ENCODE measurements around the gene PFKFB3. TPM values are rescaled to one million over a fixed set of nuclear protein-coding genes. Genes with fewer than 3 reads are reported as not detected.

Gene PFKFB3
- total RNA-seq, 1 donor from 2014 or later = 28.8 TPM

- Histone ChIP-seq H3K9ac (no peak overlapping the region), H4K20me1 (ENCODE audit: low read depth) (peaks cover 76% of the 10 kb centered on the region), H3K79me2 (ENCODE audit: low read depth) (no peaks in the 10 kb centered on the region), H3K27ac (no peak overlapping the region), H3K4me1 (no peaks in the 10 kb centered on the region), H3K4me2 (no peak overlapping the region), H3K4me3 (no peak overlapping the region), H3K9me3 (ENCODE audit: low read depth) (no peaks in the 10 kb centered on the region), H3F3A (ENCODE audit: low read depth) (no peaks in the 10 kb centered on the region), H3K36me3 (peaks cover 7% of the 10 kb centered on the region), H2AFZ (replicated peaks) (no peak overlapping the region), H3K27me3 (no peaks in the 10 kb centered on the region)
- H3K36me3 Mint-ChIP-seq = peaks cover 46% of the 10 kb centered on the region
- no peak for DNase-seq (ENCODE audit: low spot score)
- no peaks in the 10 kb centered on the region for H3K9me3 Mint-ChIP-seq
- TF ChIP-seq EZH2 (IDR thresholded peaks at IDR 0.05) (no peak), EZH2phosphoT487 (IDR thresholded peaks at IDR 0.05) (no peak), CTCF (IDR thresholded peaks at IDR 0.05) (no peak)
- H3K27me3 Mint-ChIP-seq (ENCODE audit: insufficient read depth, low read depth) = peaks cover 3% of the 10 kb centered on the region
- no peak overlapping the region for H3K27ac Mint-ChIP-seq
- H3K4me3 Mint-ChIP-seq = no peak overlapping the region
- no peaks in the 10 kb centered on the region for H3K4me1 Mint-ChIP-seq
These were observed 28.4 kb downstream of the PFKFB3 start for GRCh38 chr10:6231146-6231545.

GRCh38 chr10:6231730-6232129 lies 29.0 kb downstream of the PFKFB3 start:
- peaks cover 76% of the 10 kb centered on the region for H4K20me1 ChIP-seq (ENCODE audit: low read depth)
- Mint-ChIP-seq H3K27ac (no peak overlapping the region), H3K36me3 (peaks cover 46% of the 10 kb centered on the region), H3K4me1 (no peaks in the 10 kb centered on the region), H3K27me3 (ENCODE audit: insufficient read depth, low read depth) (peaks cover 3% of the 10 kb centered on the region), H3K9me3 (no peaks in the 10 kb centered on the region), H3K4me3 (no peak overlapping the region)
- no peak overlapping the region for H3K27ac ChIP-seq
- H3K9ac ChIP-seq = no peak overlapping the region
- TF ChIP-seq EZH2 (IDR thresholded peaks at IDR 0.05) (no peak), CTCF (IDR thresholded peaks at IDR 0.05) (no peak), EZH2phosphoT487 (IDR thresholded peaks at IDR 0.05) (no peak)
- no peaks in the 10 kb centered on the region for H3K9me3 ChIP-seq (ENCODE audit: low read depth)
- DNase-seq (ENCODE audit: low spot score) = no peak
- no peak overlapping the region for H3K4me2 ChIP-seq
- no peaks in the 10 kb centered on the region for H3K27me3 ChIP-seq
- peaks cover 7% of the 10 kb centered on the region for H3K36me3 ChIP-seq
- H3K4me1 ChIP-seq = no peaks in the 10 kb centered on the region
- no peaks in the 10 kb centered on the region for H3F3A ChIP-seq (ENCODE audit: low read depth)
- H3K79me2 ChIP-seq (ENCODE audit: low read depth) = no peaks in the 10 kb centered on the region
- no peak overlapping the region for H2AFZ ChIP-seq (replicated peaks)
- H3K4me3 ChIP-seq = no peak overlapping the region

GRCh38 chr10:6232225-6232807 lies 29.6 kb downstream of the PFKFB3 start:
- Histone ChIP-seq H4K20me1 (ENCODE audit: low read depth) (peaks cover 70% of the 10 kb centered on the region), H3K27ac (no peak overlapping the region), H3K79me2 (ENCODE audit: low read depth) (no peaks in the 10 kb centered on the region), H3F3A (ENCODE audit: low read depth) (no peaks in the 10 kb centered on the region), H3K4me3 (no peak overlapping the region), H3K9me3 (ENCODE audit: low read depth) (no peaks in the 10 kb centered on the region), H3K9ac (no peak overlapping the region), H3K27me3 (no peaks in the 10 kb centered on the region), H3K4me1 (no peaks in the 10 kb centered on the region), H3K36me3 (peaks cover 3% of the 10 kb centered on the region), H3K4me2 (no peak overlapping the region), H2AFZ (replicated peaks) (no peak overlapping the region)
- H3K4me1 Mint-ChIP-seq = no peaks in the 10 kb centered on the region
- peaks cover 48% of the 10 kb centered on the region for H3K36me3 Mint-ChIP-seq
- DNase-seq (ENCODE audit: low spot score) = no peak
- H3K4me3 Mint-ChIP-seq = no peak overlapping the region
- H3K27ac Mint-ChIP-seq = no peak overlapping the region
- H3K9me3 Mint-ChIP-seq = no peaks in the 10 kb centered on the region
- peaks cover 3% of the 10 kb centered on the region for H3K27me3 Mint-ChIP-seq (ENCODE audit: insufficient read depth, low read depth)
- TF ChIP-seq CTCF (IDR thresholded peaks at IDR 0.05) (no peak), EZH2 (IDR thresholded peaks at IDR 0.05) (no peak), EZH2phosphoT487 (IDR thresholded peaks at IDR 0.05) (no peak)

All from neural progenitor cell (in vitro differentiated cells).